GM18508 (cell line): ENCODE measurements around the gene ZCCHC14.

Source experiments
- ATAC-seq: cut with Tn5 transposase; IDR thresholded peaks from one replicate; pipeline ENCODE4 v1.9.1; 2021; ENCODE audit warnings: moderate number of reproducible peaks; ENCODE audit not compliant: insufficient read depth, unreplicated experiment

The ZCCHC14 gene

DNA sequence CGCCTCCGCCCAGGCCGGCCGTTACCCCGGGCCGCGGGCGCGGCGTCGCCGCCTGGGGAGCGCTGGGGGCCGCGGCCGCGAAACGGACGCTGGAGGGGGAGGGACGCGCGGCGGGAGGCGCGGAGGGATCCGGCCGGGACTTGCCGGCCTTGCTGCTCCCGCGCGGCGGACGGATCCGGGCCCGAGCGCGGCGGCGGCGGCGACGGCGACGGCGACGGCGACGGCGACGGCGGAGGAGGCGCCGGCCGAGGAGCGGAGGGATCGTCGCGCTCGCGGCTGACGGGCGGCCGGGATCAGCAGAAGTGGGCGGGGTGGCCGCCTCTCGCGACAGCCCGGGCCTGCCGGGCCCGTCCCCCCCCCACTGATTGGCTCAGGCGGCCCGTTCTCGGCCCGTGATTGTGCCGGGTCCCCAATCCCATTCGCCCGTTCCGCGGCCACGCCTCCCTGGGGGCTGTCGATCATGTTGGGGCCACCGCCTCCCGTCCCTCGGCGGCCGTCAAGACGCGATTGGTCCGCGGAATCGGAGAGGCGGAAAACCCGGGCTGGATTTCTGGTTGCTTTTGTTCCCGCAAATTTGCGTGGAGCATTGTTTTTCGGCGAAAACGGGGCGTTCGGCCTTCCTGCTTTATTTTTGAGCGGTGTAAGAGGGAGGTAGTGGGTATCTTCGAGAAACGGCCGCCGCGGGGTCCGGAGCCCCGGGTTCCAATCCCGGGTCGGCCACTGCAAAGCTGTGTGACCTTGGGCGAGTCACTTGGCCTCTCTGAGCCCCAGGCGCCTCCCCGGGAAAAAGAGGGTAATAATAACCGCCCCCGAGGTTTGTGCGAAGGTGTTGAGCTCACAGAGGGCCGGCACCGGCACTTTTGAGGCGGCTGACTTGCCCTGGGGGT lies at the start of gene ZCCHC14:
TSS of gene ZCCHC14 (minus strand) at position 304 of the 887 bp plus-strand sequence. CDS start 786 bp downstream, outside the sequence.
- ATAC-seq = peak; percentile 50

DNA sequence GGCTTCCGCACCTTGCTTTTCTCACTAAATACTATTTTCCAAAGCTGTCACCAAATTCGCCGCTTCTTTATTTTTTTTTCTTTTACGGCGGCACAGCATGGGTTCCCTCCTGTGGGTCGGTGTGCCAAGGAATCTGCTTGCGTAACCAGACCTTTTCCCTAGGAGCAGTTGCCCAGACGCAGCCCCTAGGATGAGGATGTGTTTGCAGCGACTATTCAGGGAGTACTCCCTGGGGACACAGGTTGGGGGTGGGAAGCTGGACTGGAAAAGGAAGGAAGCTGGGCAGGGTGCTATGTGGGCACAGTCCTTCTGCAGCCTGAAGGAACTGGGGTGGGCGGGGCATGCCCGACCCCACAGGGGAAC lies 49.0 kb upstream of the ZCCHC14 start:
- ATAC-seq = no peak

DNA sequence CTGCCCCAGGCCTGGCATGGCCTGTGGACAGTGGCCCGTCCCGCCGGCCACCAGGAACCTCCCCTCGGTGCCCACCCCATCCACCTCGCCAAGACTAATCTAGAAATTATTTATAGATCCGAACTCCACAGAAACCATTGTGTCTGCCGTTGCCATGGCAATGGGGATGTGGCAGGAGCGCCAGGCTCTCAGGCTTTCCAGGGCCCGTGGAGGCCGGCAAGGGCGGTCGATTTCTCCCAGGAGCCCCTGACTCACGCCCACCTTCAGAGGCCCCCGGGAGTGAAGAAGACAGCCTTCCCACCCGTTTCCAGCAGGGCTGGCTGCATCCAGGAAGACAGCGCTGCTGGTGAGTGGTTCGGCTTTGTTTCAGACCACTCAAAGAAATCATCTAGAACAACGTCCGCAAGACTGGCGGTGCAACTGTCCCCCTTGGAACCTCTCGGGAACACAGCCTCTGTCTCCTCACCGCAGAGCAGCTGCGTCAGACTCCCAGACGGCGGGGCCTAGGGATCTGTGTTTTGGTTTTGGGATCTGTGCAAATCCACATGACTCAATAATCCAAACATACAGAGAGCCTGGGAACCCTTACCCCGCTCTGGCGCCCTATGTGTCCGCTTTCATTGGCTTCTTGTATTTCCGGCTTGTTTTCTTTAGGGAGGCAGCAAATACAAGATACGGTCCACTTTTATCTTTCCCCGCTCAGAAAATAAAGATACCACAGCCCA lies 48.5 kb upstream of the ZCCHC14 start:
- no peak for ATAC-seq

DNA sequence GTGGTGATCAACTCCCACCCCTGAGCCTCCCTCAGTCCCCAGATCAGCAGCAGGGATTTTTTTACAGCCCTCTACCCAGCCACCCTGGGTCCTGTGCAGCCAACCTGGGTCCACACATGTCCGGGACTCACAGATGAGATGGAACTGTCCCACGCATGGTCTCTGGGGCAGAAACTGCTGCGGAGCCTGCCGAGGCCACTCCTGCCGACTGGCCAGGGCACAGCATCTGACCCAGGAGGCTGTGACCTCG lies 48.0 kb upstream of the ZCCHC14 start:
- ATAC-seq = no peak

DNA sequence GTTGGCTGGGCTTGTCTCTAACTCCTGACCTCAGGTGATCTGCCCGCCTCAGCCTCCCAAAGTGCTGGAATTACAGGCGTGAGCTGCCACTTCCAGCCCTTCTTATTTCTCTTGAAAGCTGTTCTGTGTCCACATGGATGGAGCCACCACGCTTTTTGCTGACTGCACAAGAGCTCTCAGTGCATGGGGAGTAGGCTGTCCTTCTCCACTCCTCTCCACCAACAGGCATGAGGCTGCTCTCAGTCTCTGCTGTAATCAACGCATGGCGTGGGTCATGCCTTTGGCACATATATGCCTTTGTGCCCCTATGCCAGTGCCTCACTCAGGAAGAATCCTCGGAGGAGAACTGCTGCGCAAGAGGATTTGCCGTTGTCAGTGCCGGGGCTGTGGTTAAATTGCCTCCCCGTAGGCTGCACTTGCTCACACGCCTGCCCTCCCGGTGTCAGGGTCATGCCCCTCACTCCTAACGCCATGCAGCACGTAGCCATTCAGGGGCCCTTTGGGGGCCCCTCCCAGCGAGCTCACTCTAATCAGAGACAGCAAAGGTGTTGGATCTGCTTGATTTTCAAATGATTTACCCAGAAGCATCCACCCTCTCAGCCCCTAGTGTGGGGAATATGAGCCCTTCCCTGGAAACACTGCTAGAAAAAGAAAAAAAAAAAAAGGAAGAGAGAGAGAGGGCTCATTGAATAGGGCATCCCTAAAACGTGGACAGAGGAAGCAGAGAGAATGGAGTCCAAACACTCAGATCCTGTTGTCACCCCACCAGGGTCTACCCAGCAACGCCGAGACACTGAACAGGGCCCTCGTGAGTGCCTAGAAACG lies 47.5 kb upstream of the ZCCHC14 start:
- ATAC-seq = no peak

DNA sequence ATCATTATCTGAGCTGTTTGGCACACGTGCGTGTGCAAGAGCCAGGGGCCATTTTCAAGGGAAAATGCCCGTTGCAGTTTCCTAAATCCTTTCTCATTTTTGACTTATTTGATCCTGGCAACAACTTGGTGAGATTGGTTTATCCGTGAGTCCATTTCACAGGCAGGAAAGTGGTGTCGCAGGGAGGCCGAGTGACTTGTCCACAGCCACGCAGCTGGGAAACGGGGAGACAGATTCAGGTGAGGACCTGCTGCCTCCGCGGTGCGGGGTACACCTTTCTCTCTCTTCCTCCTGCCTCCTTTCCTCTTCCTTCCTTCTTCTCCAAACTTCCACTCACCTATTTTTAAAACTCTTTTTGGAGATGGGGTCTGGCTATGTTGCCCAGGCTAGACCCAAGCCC lies 46.3 kb upstream of the ZCCHC14 start:
- ATAC-seq = no peak

DNA sequence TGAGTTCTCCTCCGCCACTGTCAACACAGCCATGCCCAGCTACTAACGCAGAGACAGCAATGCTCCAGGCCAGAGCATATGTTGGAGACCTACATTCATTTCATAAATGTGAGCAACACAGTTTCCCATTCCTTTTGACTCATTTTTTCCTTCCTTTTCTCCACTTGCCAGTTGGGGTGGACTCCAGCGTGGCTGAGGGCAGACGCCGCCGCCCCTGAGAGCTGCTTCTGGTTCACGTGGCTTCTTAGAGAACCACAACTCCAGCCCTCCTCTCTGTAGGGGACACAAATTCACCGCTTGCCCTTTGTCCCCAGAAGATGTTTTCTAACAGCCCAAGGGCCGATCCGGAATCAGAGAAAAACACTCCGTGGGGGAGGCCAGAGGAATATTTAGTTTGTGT lies 45.8 kb upstream of the ZCCHC14 start:
- ATAC-seq = no peak

DNA sequence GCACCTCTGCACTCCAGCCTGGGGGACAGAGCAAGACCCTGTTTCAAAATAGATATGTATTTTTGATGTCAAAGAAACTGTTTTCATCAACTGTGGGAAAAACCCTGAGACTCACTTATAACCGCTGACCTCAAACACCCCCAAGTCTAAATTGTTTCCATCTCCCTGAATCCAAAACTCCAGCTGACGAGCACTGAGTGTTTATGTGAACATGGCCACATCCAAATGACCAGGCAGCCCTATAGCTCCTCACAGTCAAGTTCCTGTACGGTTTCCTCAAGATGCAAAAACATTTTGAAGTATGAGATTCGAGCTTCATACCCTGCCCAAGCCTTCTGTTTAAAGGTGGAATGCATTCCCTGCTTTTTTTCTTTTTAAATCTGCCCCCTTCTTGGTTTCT lies 45.3 kb upstream of the ZCCHC14 start:
- no peak for ATAC-seq

DNA sequence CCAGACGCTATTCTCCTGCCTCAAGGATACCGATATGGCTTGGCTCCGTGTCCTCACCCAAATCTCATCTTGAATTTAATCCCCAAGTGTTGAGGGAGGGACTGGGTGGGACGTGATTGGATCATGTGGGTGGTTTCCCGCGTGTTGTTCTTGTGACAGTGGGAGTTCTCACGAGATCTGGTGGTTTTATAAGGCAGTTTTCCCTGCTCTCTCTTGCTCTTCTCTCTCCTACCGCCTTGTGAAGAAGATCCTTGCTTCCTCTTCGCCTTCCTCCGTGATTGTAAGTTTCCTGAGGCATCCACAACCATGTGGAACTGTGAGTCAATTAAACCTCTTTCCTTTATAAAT lies 43.9 kb upstream of the ZCCHC14 start:
- no peak for ATAC-seq

DNA sequence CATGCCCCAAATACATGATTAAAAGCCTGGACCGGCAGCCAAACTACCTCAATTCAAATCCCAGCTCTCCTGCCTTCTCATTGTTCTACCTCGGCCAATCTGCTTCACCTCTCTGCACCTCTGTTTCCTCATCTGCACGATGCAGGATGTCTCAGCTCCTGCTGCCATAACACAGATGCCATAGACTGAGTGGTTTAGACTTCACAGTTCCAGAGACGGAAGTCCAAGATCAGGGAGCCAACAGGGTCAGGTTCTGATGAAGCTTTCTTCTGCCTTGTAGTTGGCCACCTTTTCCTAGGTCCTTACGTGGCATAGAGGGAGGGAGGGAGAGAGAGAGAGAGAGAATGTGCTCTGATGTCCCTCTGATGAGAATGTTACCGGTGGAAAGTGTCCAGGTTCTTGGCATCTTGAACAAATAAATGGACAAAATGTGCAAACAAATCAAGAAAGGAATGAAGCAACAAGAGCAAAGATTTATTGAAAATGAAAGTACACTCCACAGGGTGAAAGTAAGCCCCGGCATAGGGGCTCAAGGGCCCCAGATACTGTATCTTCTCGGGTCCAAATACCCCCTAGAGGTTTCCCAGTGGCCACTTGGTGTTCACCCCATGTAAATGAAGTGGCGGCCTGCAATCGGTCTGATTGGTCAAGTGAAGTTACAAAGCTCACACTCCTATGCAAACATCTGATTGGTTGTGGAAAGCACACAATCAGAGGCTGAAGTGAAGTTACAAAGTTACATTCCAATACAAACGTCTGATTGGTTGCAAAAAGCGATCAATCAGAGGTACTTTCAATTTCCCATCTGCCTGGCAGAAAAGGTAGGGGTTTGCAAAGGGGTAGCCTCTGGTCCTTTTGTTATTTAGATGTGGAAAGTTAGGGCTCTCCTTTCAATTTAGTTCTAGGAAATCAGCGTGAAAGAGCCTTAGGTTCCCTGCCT lies 43.3 kb upstream of the ZCCHC14 start:
- no peak for ATAC-seq

DNA sequence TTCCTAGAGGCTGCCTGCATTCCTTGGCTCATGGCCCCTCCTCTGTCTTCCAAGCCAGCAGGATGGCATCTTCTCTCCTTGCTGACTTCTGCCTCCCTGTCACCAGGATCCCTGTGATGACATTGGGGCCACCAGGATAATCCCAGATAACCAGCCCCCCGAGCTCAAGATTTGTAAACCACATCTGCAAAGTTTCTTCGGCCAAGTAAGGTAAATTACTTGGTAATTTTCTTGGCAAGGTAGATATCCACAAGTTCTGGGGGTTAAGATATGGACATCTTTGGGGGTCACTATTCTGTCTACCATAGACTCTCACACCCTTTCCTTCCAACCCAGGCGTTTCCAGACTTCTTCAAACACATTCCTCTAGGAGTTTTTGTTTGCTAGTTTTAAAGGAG lies 42.6 kb upstream of the ZCCHC14 start:
- ATAC-seq = no peak

DNA sequence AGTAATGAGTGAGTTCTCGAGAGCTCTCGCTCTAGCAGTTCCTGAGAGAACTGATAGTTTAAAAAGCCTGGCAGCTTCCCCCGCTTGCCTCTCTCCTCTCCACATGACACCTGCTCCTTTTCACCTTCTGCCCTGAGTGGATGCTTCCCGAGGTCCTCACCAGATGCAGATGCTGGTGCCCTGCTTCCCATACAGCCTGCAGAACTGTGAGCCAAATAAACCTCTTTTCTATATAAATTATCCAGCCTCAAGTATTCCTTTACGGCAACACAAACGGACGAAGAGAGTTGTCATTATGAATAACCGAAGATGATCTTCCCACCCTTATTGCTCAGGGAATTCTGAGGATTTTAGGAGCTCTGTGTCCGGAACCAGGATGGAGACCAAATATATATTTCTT lies 41.9 kb upstream of the ZCCHC14 start:
- no peak for ATAC-seq

DNA sequence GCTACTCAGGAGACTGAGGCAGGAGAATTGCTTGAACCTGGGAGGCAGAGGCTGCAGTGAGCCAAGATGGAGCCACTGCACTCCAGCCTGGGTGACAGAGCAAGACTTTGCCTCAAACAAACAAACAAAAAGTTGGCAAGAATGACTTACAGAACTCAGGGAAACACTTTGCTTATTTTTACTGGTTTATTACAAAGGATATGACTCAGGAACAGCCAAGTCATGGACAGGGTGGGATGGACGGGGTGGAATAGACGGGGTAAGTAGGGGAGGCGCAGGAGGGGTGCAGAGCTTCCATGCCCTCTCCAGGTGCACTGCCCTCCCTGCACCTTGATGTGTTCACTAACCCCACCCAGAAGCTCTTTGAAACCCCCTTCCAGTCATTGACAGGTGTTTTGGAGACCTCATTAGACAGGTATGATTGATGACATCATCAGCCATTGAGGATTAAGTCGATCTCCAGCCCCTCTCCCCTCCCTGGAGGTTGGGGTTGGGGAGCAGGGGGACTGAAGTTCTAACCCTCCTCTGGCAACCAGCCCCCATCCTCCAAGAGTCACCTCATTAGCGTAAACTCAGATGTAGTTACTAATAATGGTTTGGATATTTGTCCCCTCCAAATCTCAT lies 41.3 kb upstream of the ZCCHC14 start:
- no peak for ATAC-seq

DNA sequence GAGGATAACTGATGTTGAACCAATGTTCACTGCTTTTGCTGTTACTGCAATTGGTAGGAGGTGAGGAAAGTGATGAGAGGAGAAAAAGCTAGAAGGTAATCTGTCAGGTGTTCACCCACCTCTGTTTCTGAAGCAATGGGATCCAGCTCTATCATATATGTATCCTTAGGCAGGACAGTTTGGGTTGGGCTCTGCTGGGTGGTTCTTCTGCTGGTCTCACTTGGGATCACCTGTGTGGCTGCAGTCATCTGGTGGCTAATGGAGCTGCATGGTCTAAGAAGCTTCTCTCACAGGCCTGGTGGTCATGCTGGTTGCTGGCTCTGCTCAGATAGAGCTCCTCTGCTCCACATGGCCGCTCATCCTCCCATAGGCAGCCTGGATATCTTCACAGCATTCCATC lies 40.2 kb upstream of the ZCCHC14 start:
- no peak for ATAC-seq

DNA sequence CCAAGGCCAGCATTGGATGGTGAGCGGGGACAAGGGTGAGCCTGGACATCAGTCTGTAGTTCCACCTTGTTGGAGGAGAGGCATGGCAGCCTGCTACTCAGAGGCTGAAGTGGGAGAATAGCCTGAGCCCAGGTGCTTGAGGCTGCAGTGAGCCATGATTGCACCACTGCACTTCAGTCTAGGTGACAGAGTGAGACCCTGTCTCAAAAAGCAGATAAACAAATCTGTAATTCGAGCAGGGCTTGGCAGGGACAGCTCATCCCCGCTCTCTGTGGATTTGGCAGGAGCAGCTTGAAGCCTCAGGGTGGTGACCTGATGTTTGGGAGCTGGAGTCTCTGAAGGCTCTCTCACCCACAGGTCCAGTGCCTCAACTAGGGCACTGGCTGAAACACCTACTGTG lies 38.6 kb upstream of the ZCCHC14 start:
- ATAC-seq = no peak

DNA sequence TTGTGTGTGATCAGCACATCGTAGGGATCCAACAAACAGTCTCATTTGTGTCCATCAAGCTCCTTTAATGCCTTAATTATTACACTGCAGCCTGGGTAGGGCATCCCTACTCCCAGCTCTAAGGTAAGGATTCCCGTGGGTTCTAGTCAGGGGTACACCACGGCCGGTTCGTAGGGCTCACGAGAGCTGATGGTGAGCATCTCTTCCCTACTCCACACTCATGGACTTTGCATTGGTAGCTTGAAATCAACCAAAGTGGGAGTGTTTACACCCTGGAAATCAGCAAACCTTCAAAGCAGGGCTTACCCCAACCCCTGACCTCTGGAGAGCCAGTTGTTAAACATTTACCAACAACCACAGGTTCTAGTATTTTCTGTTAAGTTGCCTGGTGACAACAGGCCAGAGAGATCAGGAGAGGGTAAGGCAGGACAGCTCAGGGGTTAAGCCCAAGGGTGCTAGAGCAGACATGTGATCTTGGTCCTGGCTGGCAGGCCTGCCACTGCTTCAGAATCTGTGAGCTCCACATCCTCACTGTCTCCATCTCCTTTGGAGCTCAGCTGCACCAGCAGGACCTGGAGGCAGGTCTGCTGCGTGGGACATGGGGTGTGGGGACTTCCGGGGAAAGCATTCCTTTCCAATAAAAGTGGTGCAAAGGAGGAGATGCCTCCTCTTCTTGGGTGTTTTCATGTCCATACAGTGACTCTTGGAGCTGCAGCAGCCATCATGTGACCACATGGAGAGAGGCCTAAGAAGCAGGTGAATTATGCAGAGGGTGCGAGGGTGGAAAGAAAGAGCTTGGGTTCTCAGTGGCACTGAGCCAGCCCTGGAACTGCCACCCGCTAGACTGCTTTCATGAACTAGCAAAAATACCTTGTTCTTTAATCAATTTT lies 36.1 kb upstream of the ZCCHC14 start:
- ATAC-seq = no peak

DNA sequence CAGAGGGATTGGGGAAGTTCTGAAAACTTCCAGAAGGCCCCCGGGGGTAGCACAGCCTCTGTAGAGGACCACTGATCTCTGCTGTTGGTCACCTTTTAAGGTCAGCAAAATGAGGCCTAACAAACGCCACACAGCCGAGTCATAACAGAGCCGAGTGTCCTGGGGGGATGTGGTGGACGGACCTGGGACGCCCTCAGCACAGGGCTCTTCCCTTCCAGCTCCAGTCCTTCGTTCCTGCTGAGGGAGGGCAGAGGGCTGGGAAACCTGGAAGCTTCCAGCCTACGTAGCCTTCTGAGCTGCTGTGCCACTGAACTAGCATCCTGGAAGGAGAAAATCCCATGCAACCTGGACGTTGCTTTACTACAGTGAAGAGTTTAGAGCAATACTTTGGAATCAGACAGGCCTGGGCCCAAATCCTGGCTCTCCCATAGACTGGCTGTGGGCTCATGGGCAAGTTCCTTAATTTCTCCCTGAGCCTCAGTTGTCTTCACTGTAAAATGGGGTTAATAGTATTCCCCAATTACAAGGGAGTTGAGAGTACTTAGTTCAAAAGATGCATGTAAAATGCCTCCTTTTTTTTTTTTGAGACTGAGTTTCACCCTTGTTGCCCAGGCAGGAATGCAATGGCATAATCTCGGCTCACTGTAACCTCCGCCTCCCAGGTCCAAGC lies 34.4 kb upstream of the ZCCHC14 start:
- no peak for ATAC-seq

DNA sequence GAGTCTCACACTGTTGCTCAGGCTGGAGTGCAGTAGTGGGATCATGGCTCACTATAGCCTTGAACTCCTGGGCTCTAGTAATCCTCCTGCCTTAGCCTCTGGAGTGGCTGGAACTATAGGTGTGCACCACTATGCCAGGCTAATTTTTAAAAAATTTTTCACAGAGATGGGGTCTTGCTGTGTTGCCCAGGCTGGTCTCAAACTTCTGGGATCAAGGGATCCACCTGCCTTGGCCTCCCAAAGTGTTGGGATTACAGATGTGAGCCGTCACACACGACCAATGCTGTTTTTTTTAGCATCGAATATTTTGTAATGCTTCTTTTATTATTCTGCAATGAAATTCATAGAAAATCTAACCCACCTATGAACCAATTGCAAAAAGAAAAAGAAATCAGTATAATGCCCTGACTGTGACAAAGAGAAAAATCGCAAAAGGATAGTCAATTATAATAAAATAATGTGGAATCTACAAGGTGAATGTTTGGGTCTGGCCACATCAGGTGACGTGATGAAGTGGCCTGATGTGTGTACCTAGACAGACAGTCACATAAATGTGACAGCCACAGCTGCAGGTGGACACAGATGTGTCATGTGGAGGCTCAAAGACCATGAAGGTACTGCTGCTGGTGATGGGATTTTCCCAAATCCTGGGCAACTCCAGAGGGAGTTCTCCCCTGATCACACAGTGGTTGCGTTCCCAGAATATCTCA lies 33.6 kb upstream of the ZCCHC14 start:
- no peak for ATAC-seq
